Measurements from ENCODE around the gene ARAP2. TPM values are rescaled to one million over a fixed set of nuclear protein-coding genes. Genes with fewer than 3 reads are reported as not detected.

Gene ARAP2
- total RNA-seq, 1 experiment from 2014 or later = 30.0 TPM

GRCh38 chr4:36196145-36196913, 48.0 kb downstream of the ARAP2 start:
- TF ChIP-seq CTCF (IDR thresholded peaks at IDR 0.05; ENCODE audit: unreplicated experiment) = no peak
- no peaks in the 10 kb centered on the region for H3K9me3 Mint-ChIP-seq (ENCODE audit: low read depth, unreplicated experiment)
- H3K4me3 Mint-ChIP-seq (ENCODE audit: low read depth, unreplicated experiment) = no peak overlapping the region
- no peaks in the 10 kb centered on the region for H3K4me1 Mint-ChIP-seq (ENCODE audit: low read depth, unreplicated experiment)
- CTCF ChIA-PET = no interaction called here
- no peaks in the 10 kb centered on the region for H3K36me3 Mint-ChIP-seq (ENCODE audit: insufficient read depth, unreplicated experiment)
- no peaks in the 10 kb centered on the region for H3K27me3 Mint-ChIP-seq (ENCODE audit: unreplicated experiment)
- intact Hi-C loops (cut with micrococcal nuclease; ENCODE audit: unreplicated experiment) = no loop called here
- no TSS peak for BruUV-seq (replicated peaks)
- no peak for DNase-seq
- H3K27ac Mint-ChIP-seq (ENCODE audit: unreplicated experiment) = no peak overlapping the region

GRCh38 chr4:36192922-36193321, 51.4 kb downstream of the ARAP2 start:
- H3K4me3 Mint-ChIP-seq (ENCODE audit: low read depth, unreplicated experiment) = no peak overlapping the region
- CTCF ChIA-PET = no interaction called here
- no peaks in the 10 kb centered on the region for H3K4me1 Mint-ChIP-seq (ENCODE audit: low read depth, unreplicated experiment)
- no TSS peak for BruUV-seq (replicated peaks)
- H3K36me3 Mint-ChIP-seq (ENCODE audit: insufficient read depth, unreplicated experiment) = no peaks in the 10 kb centered on the region
- no peak for DNase-seq
- H3K27ac Mint-ChIP-seq (ENCODE audit: unreplicated experiment) = no peak overlapping the region
- H3K9me3 Mint-ChIP-seq (ENCODE audit: low read depth, unreplicated experiment) = no peaks in the 10 kb centered on the region
- no peak for TF ChIP-seq CTCF (IDR thresholded peaks at IDR 0.05; ENCODE audit: unreplicated experiment)
- intact Hi-C loops (cut with micrococcal nuclease; ENCODE audit: unreplicated experiment) = no loop called here
- H3K27me3 Mint-ChIP-seq (ENCODE audit: unreplicated experiment) = no peaks in the 10 kb centered on the region

- Mint-ChIP-seq H3K27ac (ENCODE audit: unreplicated experiment) (no peak overlapping the region), H3K36me3 (ENCODE audit: insufficient read depth, unreplicated experiment) (no peaks in the 10 kb centered on the region), H3K27me3 (ENCODE audit: unreplicated experiment) (no peaks in the 10 kb centered on the region), H3K4me3 (ENCODE audit: low read depth, unreplicated experiment) (no peak overlapping the region), H3K4me1 (ENCODE audit: low read depth, unreplicated experiment) (no peaks in the 10 kb centered on the region), H3K9me3 (ENCODE audit: low read depth, unreplicated experiment) (no peaks in the 10 kb centered on the region)
- intact Hi-C loops (cut with micrococcal nuclease; ENCODE audit: unreplicated experiment) = loop anchor here (10.0 kb wide), 1 partner anchor 255 kb away; no protein-coding TSS in a partner anchor
- CTCF ChIA-PET = no interaction called here
- TF ChIP-seq CTCF (IDR thresholded peaks at IDR 0.05; ENCODE audit: unreplicated experiment) = no peak
- no peak for DNase-seq
- no TSS peak for BruUV-seq (replicated peaks)
Observed at GRCh38 chr4:36189511-36190226, 54.6 kb downstream of the ARAP2 start.

- intact Hi-C loops (cut with micrococcal nuclease; ENCODE audit: unreplicated experiment) = loop anchor here (10.0 kb wide), 1 partner anchor 253 kb away; no protein-coding TSS in a partner anchor
- CTCF ChIA-PET = no interaction called here
Observed at GRCh38 chr4:36187723-36188333, 56.5 kb downstream of the ARAP2 start.

More at GRCh38 chr4:36187723-36188333, 56.5 kb downstream of the ARAP2 start:
- H3K27me3 Mint-ChIP-seq (ENCODE audit: unreplicated experiment) = no peaks in the 10 kb centered on the region
- BruUV-seq (replicated peaks) = no TSS peak
- H3K9me3 Mint-ChIP-seq (ENCODE audit: low read depth, unreplicated experiment) = no peaks in the 10 kb centered on the region
- TF ChIP-seq CTCF (IDR thresholded peaks at IDR 0.05; ENCODE audit: unreplicated experiment) = peak; percentile 29
- H3K4me1 Mint-ChIP-seq (ENCODE audit: low read depth, unreplicated experiment) = no peaks in the 10 kb centered on the region
- no peak for DNase-seq
- no peaks in the 10 kb centered on the region for H3K36me3 Mint-ChIP-seq (ENCODE audit: insufficient read depth, unreplicated experiment)
- no peak overlapping the region for H3K4me3 Mint-ChIP-seq (ENCODE audit: low read depth, unreplicated experiment)
- H3K27ac Mint-ChIP-seq (ENCODE audit: unreplicated experiment) = no peak overlapping the region
